NT2/D1 (cell line): ENCODE measurements around the gene SORCS3.

ENCODE experiments used
- SUZ12 ChIP-seq: IDR thresholded peaks from 2 replicates; pipeline ENCODE4 v1.6.1; 2011; ENCODE audit not compliant: insufficient read length, insufficient read depth; ENCODE audit errors: extremely low read depth
- YY1 ChIP-seq: IDR thresholded peaks from 2 replicates; pipeline ENCODE4 v1.6.1; 2011; ENCODE audit not compliant: insufficient read length, insufficient read depth
- ZNF274 ChIP-seq: IDR thresholded peaks from 2 replicates; pipeline ENCODE4 v1.6.1; 2011; ENCODE audit warnings: mild to moderate bottlenecking, low read depth, low read length

GRCh38 chr10:104867966-104868598, 227.0 kb downstream of the SORCS3 start:
- TF ChIP-seq ZNF274 (no peak), SUZ12 (no peak), YY1 (no peak)
